Measurements from ENCODE around the gene ARAP2. TPM values are rescaled to one million over a fixed set of nuclear protein-coding genes. Genes with fewer than 3 reads are reported as not detected.

The ARAP2 gene
- total and polyA plus RNA-seq, 10 donors = 6.8 to 161 (median 69.6) TPM

DNA sequence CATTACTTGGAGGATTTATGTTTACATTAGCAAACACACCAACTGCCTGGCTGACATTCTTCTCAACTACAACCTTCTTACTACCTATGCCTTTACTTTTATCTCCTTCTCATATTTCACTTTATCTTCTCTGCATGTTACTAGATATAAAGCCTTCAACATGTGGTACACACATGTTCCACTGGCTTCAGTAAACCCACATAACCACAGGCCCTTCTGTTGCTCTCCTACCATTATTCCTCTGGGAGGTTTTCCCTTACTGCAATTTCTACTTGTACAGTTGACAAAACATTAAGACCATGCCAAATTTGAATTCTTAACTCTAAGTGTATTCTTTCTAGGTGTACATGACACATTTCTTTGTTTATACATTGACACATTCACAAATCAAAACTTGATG is 133.1 kb downstream of the ARAP2 start:
- DNase-seq = no peak
- Histone ChIP-seq H3K4me3 (no peak overlapping the region), H3K4me1 (peaks cover 0 to 11% (median 0%) of the 10 kb centered on the region in 6 donors), H3K27me3 (replicated peaks in 1 of 7) (no peaks in the 10 kb centered on the region), H3K9me3 (no peaks in the 10 kb centered on the region), H3K36me3 (peaks cover 0 to 87% (median 13%) of the 10 kb centered on the region in 6 donors), H3K27ac (no peak overlapping the region)
- TF ChIP-seq CTCF (IDR thresholded peaks at IDR 0.05 in 8 of 11, conservative IDR thresholded peaks at IDR 0.05 in 3 of 11) (no peak), POLR2AphosphoS5 (IDR thresholded peaks at IDR 0.05) (no peak), POLR2A (IDR thresholded peaks at IDR 0.05) (no peak)
- intact Hi-C loops (cut with DNase I; ENCODE audit: low total_unique reads) = no loop called here

DNA sequence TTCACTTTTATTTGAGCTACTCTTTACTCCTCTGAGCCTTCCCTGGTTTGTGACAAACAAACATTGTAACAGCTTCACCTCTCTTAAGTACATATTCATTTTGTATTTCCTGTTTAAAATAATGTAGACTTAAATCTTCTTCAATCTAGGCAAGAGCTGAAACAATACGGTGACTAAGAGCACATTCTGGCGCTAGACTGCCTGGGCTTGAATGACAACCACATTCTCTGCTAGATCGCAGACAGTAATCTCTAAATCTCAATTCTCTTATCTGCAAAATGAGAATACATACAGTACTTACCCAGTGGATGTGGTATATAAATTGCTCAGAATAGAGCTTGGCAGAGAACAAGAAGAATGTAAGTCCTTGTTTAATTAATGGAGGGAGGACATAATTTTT is 144.8 kb downstream of the ARAP2 start:
- 82 to 93% (median 88%) methylated on average over 3 of the region's 3 CpGs for WGBS, 5 donors
- Histone ChIP-seq H3K27me3 (replicated peaks in 1 of 7) (no peaks in the 10 kb centered on the region), H3K9me3 (peaks cover 0 to 9% (median 0%) of the 10 kb centered on the region in 8 donors), H3K36me3 (peaks cover 0 to 95% (median 7%) of the 10 kb centered on the region in 6 donors), H3K4me1 (no peaks in the 10 kb centered on the region), H3K27ac (no peak overlapping the region), H3K4me3 (no peak overlapping the region)
- intact Hi-C loops (cut with DNase I; ENCODE audit: low total_unique reads) = no loop called here
- no peak for TF ChIP-seq POLR2A (IDR thresholded peaks at IDR 0.05)
- no peak for TF ChIP-seq POLR2AphosphoS5 (IDR thresholded peaks at IDR 0.05)
- no peak for DNase-seq

DNA sequence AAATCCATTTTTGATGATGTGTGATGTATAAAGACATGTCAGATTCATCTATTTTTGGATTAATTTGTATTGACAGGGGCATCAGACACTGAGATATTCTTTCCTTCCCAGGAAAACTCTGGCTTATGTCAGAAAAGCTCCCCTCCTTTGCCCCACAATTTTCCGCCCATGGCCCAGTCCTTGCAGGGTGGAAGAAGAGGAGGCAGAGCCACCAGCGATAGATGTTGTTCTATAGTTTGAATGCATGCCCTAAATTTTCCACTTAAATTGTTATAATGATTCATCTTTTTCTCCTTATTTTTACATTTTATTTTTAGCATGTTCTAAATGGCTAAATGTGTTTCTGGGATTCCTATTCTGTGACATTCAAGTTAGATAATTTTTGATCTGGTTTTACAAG is 149.3 kb downstream of the ARAP2 start:
- Histone ChIP-seq H3K4me3 (no peak overlapping the region), H3K27me3 (replicated peaks in 1 of 7) (no peaks in the 10 kb centered on the region), H3K9me3 (no peaks in the 10 kb centered on the region), H3K27ac (no peak overlapping the region), H3K4me1 (no peaks in the 10 kb centered on the region), H3K36me3 (peaks cover 0 to 93% (median 17%) of the 10 kb centered on the region in 6 donors)
- 91 to 99% (median 98%) methylated on average over 2 of the region's 2 CpGs for WGBS, 5 donors
- no peak for DNase-seq
- intact Hi-C loops (cut with DNase I; ENCODE audit: low total_unique reads) = no loop called here
- TF ChIP-seq POLR2A (IDR thresholded peaks at IDR 0.05) (no peak), CTCF (IDR thresholded peaks at IDR 0.05 in 8 of 11, conservative IDR thresholded peaks at IDR 0.05 in 3 of 11) (no peak), POLR2AphosphoS5 (IDR thresholded peaks at IDR 0.05) (no peak)

GRCh38 chr4:36091997-36092396 is 152.3 kb downstream of the ARAP2 start:
- Histone ChIP-seq H3K36me3 (peaks cover 0 to 96% (median 14%) of the 10 kb centered on the region in 6 donors), H3K27ac (no peak overlapping the region), H3K4me1 (no peaks in the 10 kb centered on the region), H3K9me3 (no peaks in the 10 kb centered on the region), H3K27me3 (replicated peaks in 1 of 7) (no peaks in the 10 kb centered on the region), H3K4me3 (no peak overlapping the region)
- WGBS, 5 donors = 92 to 97% (median 96%) methylated on average over 9 of the region's 9 CpGs
- no peak for DNase-seq
- intact Hi-C loops (cut with DNase I; ENCODE audit: low total_unique reads) = no loop called here
- TF ChIP-seq POLR2A (IDR thresholded peaks at IDR 0.05) = no peak
- TF ChIP-seq POLR2AphosphoS5 (IDR thresholded peaks at IDR 0.05) = no peak

DNA sequence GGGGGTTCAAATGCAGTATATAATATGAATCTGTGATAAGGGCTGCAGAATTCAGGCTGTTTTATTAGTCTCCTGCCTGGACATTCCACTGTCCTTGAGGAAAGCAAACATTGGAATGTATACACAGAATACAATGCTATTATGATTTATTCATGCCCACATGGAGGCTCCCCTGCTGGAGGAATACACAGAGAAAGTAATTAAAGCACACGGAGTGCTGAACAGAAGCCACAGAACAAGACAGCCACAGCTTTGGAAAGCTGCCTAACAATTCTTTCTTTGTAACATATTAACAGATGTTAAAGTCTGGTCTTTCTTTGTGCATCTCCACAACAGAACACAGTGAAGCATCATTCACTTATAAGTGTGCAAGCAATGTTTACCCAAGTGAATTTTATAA is 155.8 kb downstream of the ARAP2 start:
- no peak overlapping the region for H3K4me3 ChIP-seq
- no peaks in the 10 kb centered on the region for H3K9me3 ChIP-seq
- H3K36me3 ChIP-seq = peaks cover 0 to 81% (median 15%) of the 10 kb centered on the region in 6 donors
- intact Hi-C loops (cut with DNase I; ENCODE audit: low total_unique reads) = no loop called here
- no peaks in the 10 kb centered on the region for H3K27me3 ChIP-seq (replicated peaks in 1 of 7)
- no peaks in the 10 kb centered on the region for H3K4me1 ChIP-seq
- DNase-seq = no peak
- WGBS, 5 donors = 35 to 48% (median 43%) methylated on average over 1 of the region's 1 CpG
- no peak overlapping the region for H3K27ac ChIP-seq
- TF ChIP-seq POLR2A (IDR thresholded peaks at IDR 0.05) = no peak
- no peak for TF ChIP-seq CTCF (IDR thresholded peaks at IDR 0.05 in 8 of 11, conservative IDR thresholded peaks at IDR 0.05 in 3 of 11)
- TF ChIP-seq POLR2AphosphoS5 (IDR thresholded peaks at IDR 0.05) = no peak

All from spleen (tissue), 11 donors.